Fibroblast of lung (primary cell): ENCODE data around the gene TGDS.

Experiments
- CTCF ChIP-seq, 2 donors: IDR thresholded peaks in 1 of 2; conservative IDR thresholded peaks in 1 of 2; 1 replicate in 1 of 2; 2 replicates in 1 of 2; pipeline ENCODE4 v1.5.1; 2011 to 2012; ENCODE audit warnings: low read length in 2 of 2, control low read depth in 1 of 2, inconsistent platforms in 1 of 2, low read depth in 1 of 2, mild to moderate bottlenecking in 1 of 2
- EZH2 ChIP-seq: IDR thresholded peaks from 2 replicates; pipeline ENCODE4 v1.5.1; 2012; ENCODE audit warnings: low read length, control low read depth, mild to moderate bottlenecking; ENCODE audit errors: missing control alignments

DNA sequence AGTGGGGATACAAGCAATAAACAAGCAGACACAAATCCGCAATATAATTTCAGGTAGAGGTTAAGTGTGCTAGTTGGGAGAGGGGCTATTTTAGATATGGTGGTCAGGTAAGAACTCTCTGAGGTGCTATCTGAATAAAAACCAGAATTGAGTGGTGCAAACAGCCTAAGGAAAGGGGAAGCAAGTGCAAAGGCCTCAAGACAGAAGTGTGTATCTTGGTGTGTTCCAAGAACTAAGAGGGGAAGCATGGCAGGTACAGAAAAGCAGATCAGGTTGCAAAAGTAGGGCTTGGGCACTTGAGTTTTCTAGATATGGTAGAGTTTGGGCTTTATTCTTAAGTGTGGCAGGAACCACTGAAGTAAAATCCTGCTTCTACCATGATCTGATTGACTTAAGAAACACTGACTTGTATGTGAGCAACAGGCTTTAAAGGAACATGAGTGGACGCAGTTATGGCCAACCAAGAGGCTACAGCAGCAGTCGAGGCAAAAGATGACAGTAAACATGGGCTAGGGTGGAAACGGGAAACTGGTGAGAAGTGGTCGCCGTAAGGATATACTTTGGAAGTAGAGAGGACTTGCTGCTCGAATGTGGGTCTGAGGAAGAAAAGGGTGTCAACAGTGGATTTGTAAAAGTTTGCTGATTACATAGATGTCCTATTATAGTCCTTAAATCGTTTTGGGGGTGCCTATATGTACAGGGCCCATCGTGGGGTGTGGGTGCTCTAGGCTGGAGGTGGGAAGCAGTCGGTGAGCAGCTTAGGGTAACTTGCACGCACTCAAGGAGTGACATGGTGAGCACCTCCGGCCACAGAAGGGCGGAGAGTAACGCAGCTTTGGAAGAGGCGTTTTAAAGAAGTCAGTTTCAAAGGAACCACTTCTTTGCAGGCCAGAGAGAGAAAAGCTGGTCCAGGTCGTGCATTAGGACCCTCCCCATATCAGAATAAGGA lies 677 bp downstream of the TGDS start:
- TF ChIP-seq EZH2 (no peak), CTCF (conservative IDR thresholded peaks at IDR 0.05 in 1 of 2, IDR thresholded peaks at IDR 0.05 in 1 of 2; ENCODE audit: low read depth in 1 of 2, low read length in 2 of 2) (no peak)
